Mammary epithelial cell (primary cell): ENCODE results near the gene NES.

Experiments used
- EZH2 ChIP-seq: IDR thresholded peaks from 2 replicates; pipeline ENCODE4 v1.6.1; 2012; ENCODE audit warnings: low read length, inconsistent platforms, borderline replicate concordance
- TF ChIP-seq, protein P1 (sequence below), 2 donors: IDR thresholded peaks in 1 of 2; conservative IDR thresholded peaks in 1 of 2; 2 replicates each; pipeline ENCODE4 v1.5.1; 2011 to 2012; ENCODE audit warnings: inconsistent platforms in 2 of 2, low read length in 2 of 2, mild to moderate bottlenecking in 2 of 2, control low read depth in 1 of 2, low read depth in 1 of 2; ENCODE audit not compliant: insufficient read depth in 1 of 2; ENCODE audit errors: extremely low read depth in 1 of 2

- TF ChIP-seq, protein P1, sequence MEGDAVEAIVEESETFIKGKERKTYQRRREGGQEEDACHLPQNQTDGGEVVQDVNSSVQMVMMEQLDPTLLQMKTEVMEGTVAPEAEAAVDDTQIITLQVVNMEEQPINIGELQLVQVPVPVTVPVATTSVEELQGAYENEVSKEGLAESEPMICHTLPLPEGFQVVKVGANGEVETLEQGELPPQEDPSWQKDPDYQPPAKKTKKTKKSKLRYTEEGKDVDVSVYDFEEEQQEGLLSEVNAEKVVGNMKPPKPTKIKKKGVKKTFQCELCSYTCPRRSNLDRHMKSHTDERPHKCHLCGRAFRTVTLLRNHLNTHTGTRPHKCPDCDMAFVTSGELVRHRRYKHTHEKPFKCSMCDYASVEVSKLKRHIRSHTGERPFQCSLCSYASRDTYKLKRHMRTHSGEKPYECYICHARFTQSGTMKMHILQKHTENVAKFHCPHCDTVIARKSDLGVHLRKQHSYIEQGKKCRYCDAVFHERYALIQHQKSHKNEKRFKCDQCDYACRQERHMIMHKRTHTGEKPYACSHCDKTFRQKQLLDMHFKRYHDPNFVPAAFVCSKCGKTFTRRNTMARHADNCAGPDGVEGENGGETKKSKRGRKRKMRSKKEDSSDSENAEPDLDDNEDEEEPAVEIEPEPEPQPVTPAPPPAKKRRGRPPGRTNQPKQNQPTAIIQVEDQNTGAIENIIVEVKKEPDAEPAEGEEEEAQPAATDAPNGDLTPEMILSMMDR (conservative IDR thresholded peaks at IDR 0.05 in 1 of 2, IDR thresholded peaks at IDR 0.05 in 1 of 2; ENCODE audit: extremely low read depth in 1 of 2, insufficient read depth in 1 of 2, low read depth in 1 of 2, low read length in 2 of 2), result no peak
- no peak for TF ChIP-seq EZH2
Observed at GRCh38 chr1:156675210-156676113, 1.7 kb downstream of the NES start.
